Measurements from ENCODE around the gene SETD1A. TPM values are rescaled to one million over a fixed set of nuclear protein-coding genes. Genes with fewer than 3 reads are reported as not detected.

Gene SETD1A
- total and polyA plus RNA-seq, 9 of the 15 experiments (the other 6 are each of a cell fraction or from before 2014, with no cell fraction given): 0.08 to 36.0 (median 4.2) TPM

GRCh38 chr16:30948667-30949649 is 8.6 kb upstream of the SETD1A start, which contains the start of gene ORAI3 (continued):
- TF ChIP-seq ZNF740 (CRISPR knock-in tag; IDR thresholded peaks at IDR 0.05) (peak; percentile 90), ZNF740 (tag; IDR thresholded peaks at IDR 0.05) (peak in 1 of 2 experiments; percentile 88; a peak in 2 of 4 replicates), ZEB2 (IDR thresholded peaks at IDR 0.05) (peak; percentile 26; the same call in 1 of the 2 replicates), PTRF (tag; IDR thresholded peaks at IDR 0.05) (no peak), KDM2B (CRISPR knock-in tag; IDR thresholded peaks at IDR 0.05) (peak; percentile 41; the same call in 1 of the 2 replicates), HINFP (tag; conservative IDR thresholded peaks at IDR 0.05; ENCODE audit: low read depth) (no peak), ZNF347 (CRISPR knock-in tag; IDR thresholded peaks at IDR 0.05; ENCODE audit: low read depth) (no peak), TSHZ1 (CRISPR knock-in tag; IDR thresholded peaks at IDR 0.05) (no peak), TRIM24 (IDR thresholded peaks at IDR 0.05) (0 out of 4 replicates have a peak, but pooled peaks of 1 of the 2 experiments have one; percentile 24), CTBP1 (IDR thresholded peaks at IDR 0.05; ENCODE audit: borderline replicate concordance) (peak; percentile 59; the same call in 1 of the 2 replicates), RB1 (IDR thresholded peaks at IDR 0.05; ENCODE audit: low read depth) (0 out of 2 replicates have a peak, but pooled peaks have one; percentile 48), NR2F6 (CRISPR knock-in tag; IDR thresholded peaks at IDR 0.05) (no peak), NONO (IDR thresholded peaks at IDR 0.05; ENCODE audit: low read depth in 2 of 2, low read length in 1 of 2) (peak in 1 of 2 experiments; percentile 35; a peak in 2 of 4 replicates), NFYB (IDR thresholded peaks at IDR 0.05; ENCODE audit: extremely low read depth, insufficient read length) (no peak)
- TF ChIP-seq, protein P1, sequence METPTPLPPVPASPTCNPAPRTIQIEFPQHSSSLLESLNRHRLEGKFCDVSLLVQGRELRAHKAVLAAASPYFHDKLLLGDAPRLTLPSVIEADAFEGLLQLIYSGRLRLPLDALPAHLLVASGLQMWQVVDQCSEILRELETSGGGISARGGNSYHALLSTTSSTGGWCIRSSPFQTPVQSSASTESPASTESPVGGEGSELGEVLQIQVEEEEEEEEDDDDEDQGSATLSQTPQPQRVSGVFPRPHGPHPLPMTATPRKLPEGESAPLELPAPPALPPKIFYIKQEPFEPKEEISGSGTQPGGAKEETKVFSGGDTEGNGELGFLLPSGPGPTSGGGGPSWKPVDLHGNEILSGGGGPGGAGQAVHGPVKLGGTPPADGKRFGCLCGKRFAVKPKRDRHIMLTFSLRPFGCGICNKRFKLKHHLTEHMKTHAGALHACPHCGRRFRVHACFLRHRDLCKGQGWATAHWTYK (CRISPR knock-in tag; IDR thresholded peaks at IDR 0.05): 0 out of 2 replicates have a peak, but pooled peaks have one; percentile 34
